Keratinocyte (primary cell): Measurements from ENCODE around the gene USP37.

ENCODE experiments used
- CTCF ChIP-seq, 3 experiments: IDR thresholded peaks in 1 of 3; conservative IDR thresholded peaks in 1 of 3; optimal IDR thresholded peaks in 1 of 3; 2 replicates in 2 of 3; 3 replicates in 1 of 3; pipeline versions ENCODE3 to v1.5.1; 2011; ENCODE audit warnings: low read length in 3 of 3, mild to moderate bottlenecking in 3 of 3, moderate library complexity in 2 of 3, control low read depth in 1 of 3, inconsistent platforms in 1 of 3; ENCODE audit not compliant: insufficient read depth in 2 of 3; ENCODE audit errors: extremely low read depth in 1 of 3
- EZH2 ChIP-seq: IDR thresholded peaks from one replicate; pipeline ENCODE4 v1.6.1; 2012; ENCODE audit warnings: inconsistent platforms, mild to moderate bottlenecking, low read length, moderate library complexity

- TF ChIP-seq CTCF (optimal IDR thresholded peaks at IDR 0.05 in 1 of 3, IDR thresholded peaks at IDR 0.05 in 1 of 3, conservative IDR thresholded peaks at IDR 0.05 in 1 of 3; ENCODE audit: extremely low read depth in 1 of 3, insufficient read depth in 2 of 3, low read length in 3 of 3) (no peak), EZH2 (no peak)
Observed at GRCh38 chr2:218518876-218519275, 49.3 kb downstream of the USP37 start.
